ENCODE measurements around the gene FGFR3.

GRCh38 chr4:1842993-1843448 is 49.9 kb downstream of the FGFR3 start:
- TF ChIP-seq POLR2A (IDR thresholded peaks at IDR 0.05) (no peak), CTCF (IDR thresholded peaks at IDR 0.05) (no peak)
